Skeletal muscle tissue (tissue), 4 donors: ENCODE measurements around the gene EBF4. TPM values are rescaled to one million over a fixed set of nuclear protein-coding genes. Genes with fewer than 3 reads are reported as not detected.

Experiments
- H3K27ac ChIP-seq: one replicate; pipeline ENCODE4 v1.7.0; 2013; ENCODE audit warnings: mild to moderate bottlenecking, low read depth, low read length, inconsistent platforms
- H3K27me3 ChIP-seq, 3 donors: one replicate each; pipeline ENCODE4 v1.7.0; 2013; ENCODE audit warnings: low read length in 3 of 3; ENCODE audit not compliant: control insufficient read depth in 3 of 3, insufficient read depth in 3 of 3
- H3K36me3 ChIP-seq, 3 donors: one replicate each; pipeline ENCODE4 v1.7.0; 2013; ENCODE audit warnings: low read length in 3 of 3; ENCODE audit not compliant: control insufficient read depth in 3 of 3, insufficient read depth in 3 of 3
- H3K4me1 ChIP-seq, 3 donors: one replicate each; pipeline ENCODE4 v1.7.0; 2013; ENCODE audit warnings: low read length in 3 of 3, mild to moderate bottlenecking in 3 of 3; ENCODE audit not compliant: control insufficient read depth in 3 of 3, insufficient read depth in 3 of 3
- H3K4me3 ChIP-seq, 3 donors: one replicate each; pipeline ENCODE4 v1.7.0; 2013; ENCODE audit warnings: low read length in 3 of 3
- H3K9ac ChIP-seq, 3 donors: one replicate each; pipeline ENCODE4 v1.7.0; 2013; ENCODE audit warnings: low read length in 3 of 3, mild to moderate bottlenecking in 3 of 3, moderate library complexity in 2 of 3, low read depth in 1 of 3
- H3K9me3 ChIP-seq, 3 donors: one replicate each; pipeline ENCODE4 v1.7.0; 2013; ENCODE audit warnings: low read length in 3 of 3; ENCODE audit not compliant: control insufficient read depth in 3 of 3
- total RNA-seq: library from RNA; depleted of rRNA; stranded (reverse); fragments of >200 nt; gene quantifications from one replicate; pipeline ENCODE4 v1.2.3, GENCODE V29; 2014
- donor health status: Osteomylitis.

EBF4 gene
- total RNA-seq, 1 donor from 2014 or later = 2.6 TPM

DNA sequence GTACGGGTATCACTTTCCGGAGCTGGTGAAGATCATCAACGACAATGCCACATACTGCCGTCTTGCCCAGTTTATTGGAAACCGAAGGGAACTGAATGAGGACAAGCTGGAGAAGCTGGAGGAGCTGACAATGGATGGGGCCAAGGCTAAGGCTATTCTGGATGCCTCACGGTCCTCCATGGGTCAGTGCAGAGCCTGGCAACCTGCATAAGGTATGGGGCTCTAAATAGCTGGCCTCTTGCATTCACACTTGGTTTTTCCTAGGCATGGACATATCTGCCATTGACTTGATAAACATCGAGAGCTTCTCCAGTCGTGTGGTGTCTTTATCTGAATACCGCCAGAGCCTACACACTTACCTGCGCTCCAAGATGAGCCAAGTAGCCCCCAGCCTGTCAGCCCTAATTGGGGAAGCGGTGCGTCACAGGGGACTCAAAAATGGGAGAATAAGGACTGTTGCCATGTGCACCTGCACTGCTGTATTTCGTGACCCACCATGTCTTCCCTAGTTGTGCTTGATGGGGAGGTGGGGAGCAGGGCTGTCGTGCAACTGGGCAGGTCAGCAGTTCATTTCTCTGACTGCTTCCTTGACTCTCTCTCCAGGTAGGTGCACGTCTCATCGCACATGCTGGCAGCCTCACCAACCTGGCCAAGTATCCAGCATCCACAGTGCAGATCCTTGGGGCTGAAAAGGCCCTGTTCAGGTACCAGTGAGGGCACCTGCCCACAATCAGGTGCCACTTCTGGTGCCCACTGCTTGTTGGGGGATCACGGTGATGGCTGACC lies 37.1 kb upstream of the EBF4 start:
- H3K9me3 ChIP-seq = no peaks in the 10 kb centered on the region
- H3K9ac ChIP-seq = no peak overlapping the region
- H3K4me1 ChIP-seq = peaks cover 18 to 23% (median 20%) of the 10 kb centered on the region in 3 donors
- no peaks in the 10 kb centered on the region for H3K27me3 ChIP-seq
- no peak overlapping the region for H3K4me3 ChIP-seq
- peaks cover 66 to 67% (median 66%) of the 10 kb centered on the region in 3 donors for H3K36me3 ChIP-seq
- no peak overlapping the region for H3K27ac ChIP-seq

DNA sequence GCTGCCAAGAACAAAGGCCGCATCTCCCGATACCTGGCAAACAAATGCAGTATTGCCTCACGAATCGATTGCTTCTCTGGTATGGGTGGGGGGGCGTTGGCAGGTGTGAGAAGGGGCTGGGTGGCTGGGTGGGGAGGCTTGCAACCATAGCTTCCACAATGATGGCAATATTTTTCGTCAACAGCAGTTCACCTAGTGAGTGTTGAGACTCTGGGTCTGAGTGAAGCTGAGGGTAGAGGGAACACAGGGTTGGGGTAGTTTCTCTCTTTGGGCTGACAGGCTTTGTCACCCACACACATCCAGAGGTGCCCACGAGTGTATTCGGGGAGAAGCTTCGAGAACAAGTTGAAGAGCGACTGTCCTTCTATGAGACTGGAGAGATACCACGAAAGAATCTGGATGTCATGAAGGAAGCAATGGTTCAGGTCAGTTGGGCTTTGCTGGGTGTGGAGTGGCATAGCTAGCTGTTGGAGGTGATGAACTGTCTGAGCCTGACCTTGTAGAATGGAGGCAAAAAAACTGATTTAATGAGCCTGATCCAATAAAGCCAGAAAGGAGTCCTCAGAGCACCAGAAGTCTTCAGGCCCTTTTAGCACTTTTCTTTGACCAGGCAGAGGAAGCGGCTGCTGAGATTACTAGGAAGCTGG lies 36.0 kb upstream of the EBF4 start:
- H3K27ac ChIP-seq = no peak overlapping the region
- no peaks in the 10 kb centered on the region for H3K9me3 ChIP-seq
- peaks cover 71 to 77% (median 73%) of the 10 kb centered on the region in 3 donors for H3K36me3 ChIP-seq
- H3K4me3 ChIP-seq = no peak overlapping the region
- H3K9ac ChIP-seq = no peak overlapping the region
- no peaks in the 10 kb centered on the region for H3K27me3 ChIP-seq
- peaks cover 14 to 23% (median 15%) of the 10 kb centered on the region in 3 donors for H3K4me1 ChIP-seq

- peaks cover 14 to 20% (median 15%) of the 10 kb centered on the region in 3 donors for H3K4me1 ChIP-seq
- no peak overlapping the region for H3K4me3 ChIP-seq
- no peak overlapping the region for H3K27ac ChIP-seq
- no peak overlapping the region for H3K9ac ChIP-seq
- no peaks in the 10 kb centered on the region for H3K9me3 ChIP-seq
- no peaks in the 10 kb centered on the region for H3K27me3 ChIP-seq
- H3K36me3 ChIP-seq = peaks cover 78 to 83% (median 79%) of the 10 kb centered on the region in 3 donors
Observed at GRCh38 chr20:2657241-2657640, 35.3 kb upstream of the EBF4 start.

- Histone ChIP-seq H3K9me3 (no peaks in the 10 kb centered on the region), H3K36me3 (peaks cover 80 to 86% (median 81%) of the 10 kb centered on the region in 3 donors), H3K27me3 (no peaks in the 10 kb centered on the region), H3K4me1 (peaks cover 14 to 18% (median 15%) of the 10 kb centered on the region in 3 donors), H3K27ac (no peak overlapping the region), H3K4me3 (no peak overlapping the region), H3K9ac (no peak overlapping the region)
Observed at GRCh38 chr20:2657674-2658073, 34.9 kb upstream of the EBF4 start.

DNA sequence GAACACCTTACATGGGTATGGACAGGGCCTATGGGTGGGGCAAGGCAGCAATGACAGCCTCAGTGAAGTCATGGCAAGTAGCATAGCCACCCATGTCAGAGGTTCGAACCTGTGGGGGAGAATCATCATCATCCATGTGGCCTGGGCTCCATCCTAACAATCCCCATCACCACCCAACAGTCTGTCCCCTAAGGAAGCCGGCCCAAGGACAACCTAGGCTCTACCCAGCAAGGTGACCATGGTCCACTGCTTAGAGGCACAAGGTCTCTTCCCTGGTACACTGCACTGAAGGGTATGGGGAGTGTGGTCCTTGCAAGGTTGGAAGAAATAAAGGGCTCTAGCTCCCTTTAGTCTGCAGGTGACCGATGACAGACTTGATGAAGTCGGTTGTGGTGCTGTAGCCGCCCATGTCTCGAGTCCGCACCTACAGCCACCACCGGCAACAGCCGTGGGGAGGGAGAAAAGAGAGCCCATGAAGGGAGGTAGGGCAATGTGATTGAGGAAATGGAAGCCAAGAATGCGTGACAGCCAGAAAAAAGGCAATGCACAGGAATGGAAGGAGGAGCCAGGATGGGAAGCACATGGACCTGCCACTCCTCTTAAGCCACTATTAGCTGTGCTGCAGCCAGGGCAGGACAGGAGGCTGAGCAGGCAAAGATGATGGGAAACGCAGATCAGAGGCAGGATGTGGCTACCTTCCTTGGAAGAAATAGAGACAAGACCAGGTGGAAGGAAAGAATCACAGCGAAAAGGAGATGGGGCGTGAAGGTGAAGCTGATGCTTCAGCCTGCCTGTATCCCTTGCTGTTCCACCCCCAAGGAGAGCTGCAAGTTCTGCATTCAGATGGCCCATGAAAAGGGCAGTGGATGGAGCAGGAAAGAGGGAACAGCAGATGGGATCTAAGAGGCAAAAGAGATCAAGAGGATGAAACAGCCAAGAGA lies 33.9 kb upstream of the EBF4 start:
- Histone ChIP-seq H3K36me3 (peaks cover 85 to 87% (median 86%) of the 10 kb centered on the region in 3 donors), H3K4me3 (no peak overlapping the region), H3K4me1 (peaks cover 15 to 18% (median 15%) of the 10 kb centered on the region in 3 donors), H3K9me3 (no peaks in the 10 kb centered on the region), H3K27me3 (no peaks in the 10 kb centered on the region), H3K27ac (no peak overlapping the region), H3K9ac (no peak overlapping the region)

DNA sequence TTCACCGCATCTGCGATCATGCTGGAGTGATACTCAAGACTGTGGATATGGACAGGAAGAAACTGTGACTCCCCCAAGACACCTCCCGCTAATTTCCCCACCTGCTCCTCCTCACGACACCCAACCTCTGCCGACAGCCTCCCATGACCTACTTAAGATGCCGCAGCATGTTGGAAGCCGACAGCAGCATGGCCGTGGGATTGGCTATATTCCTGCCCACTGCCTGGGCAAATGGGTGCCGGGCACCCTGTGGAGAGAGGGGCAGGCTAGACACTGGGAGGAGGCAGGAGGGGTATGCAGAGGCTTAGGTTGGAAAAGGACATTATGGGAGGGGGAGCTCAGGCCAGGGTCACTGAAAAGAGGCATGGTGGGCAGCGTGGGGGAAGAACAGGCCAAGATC lies 33.0 kb upstream of the EBF4 start:
- H3K9ac ChIP-seq = no peak overlapping the region
- H3K9me3 ChIP-seq = no peaks in the 10 kb centered on the region
- peaks cover 8 to 11% (median 10%) of the 10 kb centered on the region in 3 donors for H3K4me1 ChIP-seq
- H3K27me3 ChIP-seq = no peaks in the 10 kb centered on the region
- no peak overlapping the region for H3K4me3 ChIP-seq
- peaks cover 77 to 80% (median 79%) of the 10 kb centered on the region in 3 donors for H3K36me3 ChIP-seq
- H3K27ac ChIP-seq = no peak overlapping the region

GRCh38 chr20:2663364-2663886 lies 29.2 kb upstream of the EBF4 start:
- H3K9ac ChIP-seq = peak overlapping the region; percentile 89 to 97 (median 97)
- no peaks in the 10 kb centered on the region for H3K9me3 ChIP-seq
- peak overlapping the region; percentile 95 to 99 (median 97) for H3K4me3 ChIP-seq
- peaks cover 40 to 44% (median 41%) of the 10 kb centered on the region in 3 donors for H3K36me3 ChIP-seq
- H3K27ac ChIP-seq = peak overlapping the region; percentile 97
- H3K4me1 ChIP-seq = peaks cover 8 to 13% (median 11%) of the 10 kb centered on the region in 3 donors
- H3K27me3 ChIP-seq = no peaks in the 10 kb centered on the region

DNA sequence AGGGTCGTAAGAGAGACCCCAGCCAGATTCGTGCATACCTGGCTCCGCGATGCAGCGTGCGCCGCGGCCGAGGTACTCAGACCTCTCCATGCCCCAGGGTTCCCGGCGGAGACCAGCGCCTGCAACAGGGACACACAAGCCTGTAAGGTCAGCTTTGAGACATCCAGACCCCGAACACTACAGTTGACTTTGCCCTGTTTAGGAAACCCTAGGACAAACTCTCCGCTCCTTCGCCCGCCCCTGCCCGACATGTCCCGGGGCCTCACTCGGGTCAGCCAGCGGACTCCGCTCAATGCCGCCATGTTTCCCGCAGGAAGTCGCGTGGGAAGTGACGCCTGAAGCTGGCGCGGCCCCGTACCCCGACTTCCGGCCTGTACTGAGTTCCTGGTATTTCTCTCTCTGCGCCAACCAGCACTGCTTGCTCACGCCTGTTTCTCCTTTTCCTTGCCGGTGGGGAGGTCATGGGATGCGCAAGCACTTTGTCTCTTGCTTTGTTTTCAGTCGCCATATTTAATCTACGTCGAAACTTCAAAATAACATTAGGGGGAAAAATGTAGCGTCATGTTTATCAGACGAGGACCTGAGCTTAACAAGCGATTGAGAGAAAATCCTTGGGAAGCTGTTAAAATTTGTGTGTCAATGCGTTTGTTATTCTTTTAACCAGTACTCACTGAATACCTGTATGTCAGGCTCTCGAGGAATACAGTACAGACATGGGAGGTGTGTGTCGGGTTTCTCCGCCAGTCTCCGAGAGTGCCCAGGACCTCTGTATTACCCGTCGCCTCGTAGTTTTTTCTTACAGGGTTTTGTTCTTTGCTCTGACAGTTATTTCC lies 28.5 kb upstream of the EBF4 start, which contains the start of gene IDH3B:
TSS of gene IDH3B (minus strand) at position 330 of the 833 bp plus-strand sequence. CDS start at position 302, 28 bp downstream.
- Histone ChIP-seq H3K4me3 (peak within 1 kb of the TSS; percentile 95 to 99 (median 97)), H3K36me3 (peaks cover 33 to 37% (median 35%) of the 10 kb centered on the region in 3 donors), H3K27me3 (no peaks in the 10 kb centered on the region), H3K27ac (peak within 1 kb of the TSS; percentile 97), H3K4me1 (peaks cover 8 to 13% (median 11%) of the 10 kb centered on the region in 3 donors), H3K9ac (peak within 1 kb of the TSS; percentile 89 to 97 (median 97)), H3K9me3 (no peaks in the 10 kb centered on the region)
